H9 (cell line): ENCODE data around the gene RAB3IL1. TPM values are rescaled to one million over a fixed set of nuclear protein-coding genes. Genes with fewer than 3 reads are reported as not detected.
A peak's percentile ranks its signal among the peaks of the same experiment; 100 is the strongest.

ENCODE experiments used
- DNase-seq: peaks from one replicate; pipeline ENCODE4 v3.0.0-alpha.2; 2017
- H2AFZ ChIP-seq: one replicate; pipeline ENCODE4 v1.6.1; 2013; ENCODE audit warnings: mild to moderate bottlenecking, low read length, control low read depth, moderate library complexity
- H2AK5ac ChIP-seq: 2 replicates; pipeline ENCODE4 v1.6.1; 2013; ENCODE audit warnings: low read length, control low read depth, mixed read lengths; ENCODE audit not compliant: insufficient read length
- H2BK120ac ChIP-seq: one replicate; pipeline ENCODE4 v1.6.1; 2013; ENCODE audit warnings: low read depth, mild to moderate bottlenecking, low read length, control low read depth, inconsistent platforms; ENCODE audit not compliant: poor library complexity, severe bottlenecking
- H2BK12ac ChIP-seq: 2 replicates; pipeline ENCODE4 v1.6.1; 2013; ENCODE audit warnings: low read length, control low read depth, mixed read lengths, low read depth; ENCODE audit not compliant: insufficient read length
- H2BK15ac ChIP-seq: 2 replicates; pipeline ENCODE4 v1.6.1; 2013; ENCODE audit warnings: low read depth, low read length, control low read depth
- H2BK20ac ChIP-seq: one replicate; pipeline ENCODE4 v1.6.1; 2013; ENCODE audit warnings: low read depth, mild to moderate bottlenecking, low read length, control low read depth, inconsistent platforms; ENCODE audit not compliant: poor library complexity, severe bottlenecking
- H2BK5ac ChIP-seq: 2 replicates; pipeline ENCODE4 v1.6.1; 2013; ENCODE audit warnings: low read length, control low read depth, mixed read lengths; ENCODE audit not compliant: insufficient read length
- H3K14ac ChIP-seq: 2 replicates; pipeline ENCODE4 v1.6.1; 2013; ENCODE audit warnings: low read length, control low read depth; ENCODE audit not compliant: insufficient read depth
- H3K18ac ChIP-seq: 2 replicates; pipeline ENCODE4 v1.6.1; 2013; ENCODE audit warnings: low read depth, mild to moderate bottlenecking, mixed read lengths, low read length, control low read depth; ENCODE audit not compliant: insufficient read length
- H3K23ac ChIP-seq: 2 replicates; pipeline ENCODE4 v1.6.1; 2013; ENCODE audit warnings: low read length, control low read depth, mixed read lengths, low read depth; ENCODE audit not compliant: insufficient read length
- H3K23me2 ChIP-seq: 2 replicates; pipeline ENCODE4 v1.6.1; 2013; ENCODE audit warnings: low read depth, mild to moderate bottlenecking, mixed read lengths, low read length, control low read depth; ENCODE audit not compliant: insufficient read length, poor library complexity, severe bottlenecking
- H3K27ac ChIP-seq: 2 replicates; pipeline ENCODE4 v1.5.1; 2013; ENCODE audit warnings: low read length, control low read depth, mixed read lengths, low read depth; ENCODE audit not compliant: insufficient read length
- H3K27me3 ChIP-seq: 2 replicates; pipeline ENCODE4 v1.6.1; 2013; ENCODE audit warnings: low read length, control low read depth, inconsistent platforms; ENCODE audit not compliant: insufficient read depth
- H3K4ac ChIP-seq: 2 replicates; pipeline ENCODE4 v1.6.1; 2013; ENCODE audit warnings: low read depth, mild to moderate bottlenecking, control low read depth, inconsistent platforms, low read length, moderate library complexity
- H3K4me1 ChIP-seq: 2 replicates; pipeline ENCODE4 v1.6.1; 2013; ENCODE audit warnings: low read length, control low read depth, inconsistent platforms; ENCODE audit not compliant: insufficient read depth
- H3K4me2 ChIP-seq: 2 replicates; pipeline ENCODE4 v1.6.1; 2013; ENCODE audit warnings: low read length, control low read depth, mixed read lengths; ENCODE audit not compliant: insufficient read length, insufficient read depth
- H3K56ac ChIP-seq: 2 replicates; pipeline ENCODE4 v1.6.1; 2013; ENCODE audit warnings: low read depth, mild to moderate bottlenecking, mixed read lengths, low read length, control low read depth; ENCODE audit not compliant: insufficient read length
- H3K79me1 ChIP-seq: 2 replicates; pipeline ENCODE4 v1.6.1; 2013; ENCODE audit warnings: low read depth, mild to moderate bottlenecking, moderate library complexity, low read length, control low read depth, inconsistent platforms; ENCODE audit not compliant: insufficient read depth, poor library complexity, severe bottlenecking
- H3K79me2 ChIP-seq: 2 replicates; pipeline ENCODE4 v1.6.1; 2013; ENCODE audit warnings: low read length, control low read depth, inconsistent platforms; ENCODE audit not compliant: insufficient read depth
- H3K9ac ChIP-seq: 2 replicates; pipeline ENCODE4 v1.6.1; 2013; ENCODE audit warnings: low read length, control low read depth, mixed read lengths; ENCODE audit not compliant: insufficient read length; ENCODE audit errors: extremely low read depth
- H3K9me3 ChIP-seq: one replicate; pipeline ENCODE4 v1.6.1; 2013; ENCODE audit warnings: low read depth, low read length, inconsistent platforms; ENCODE audit not compliant: control insufficient read depth
- H3T11ph ChIP-seq: one replicate; pipeline ENCODE4 v1.6.1; 2013; ENCODE audit warnings: mild to moderate bottlenecking, low read length, control low read depth, inconsistent platforms
- H4K20me1 ChIP-seq: one replicate; pipeline ENCODE4 v1.6.1; 2013; ENCODE audit not compliant: control insufficient read depth, insufficient read length, insufficient read depth
- H4K5ac ChIP-seq: 2 replicates; pipeline ENCODE4 v1.6.1; 2013; ENCODE audit warnings: low read depth, mild to moderate bottlenecking, mixed read lengths, low read length, control low read depth; ENCODE audit not compliant: insufficient read length
- H4K8ac ChIP-seq: replicated peaks from 2 replicates; pipeline ENCODE4 v1.6.1; 2013; ENCODE audit warnings: low read length, control low read depth, mixed read lengths, low read depth; ENCODE audit not compliant: insufficient read length
- H4K91ac ChIP-seq: 2 replicates; pipeline ENCODE4 v1.6.1; 2013; ENCODE audit warnings: low read depth, mild to moderate bottlenecking, moderate library complexity, mixed read lengths, low read length, control low read depth; ENCODE audit not compliant: insufficient read length
- H3K27ac Mint-ChIP-seq, 3 experiments: 2 replicates in 2 of 3; 3 replicates in 1 of 3; pipeline ENCODE4 v1.8.0; 2020 to 2021; ENCODE audit warnings: mixed read lengths in 3 of 3, mild to moderate bottlenecking in 1 of 3, moderate library complexity in 1 of 3
- H3K27me3 Mint-ChIP-seq: 2 replicates; pipeline ENCODE4 v1.8.0; 2021; ENCODE audit warnings: low read depth, mild to moderate bottlenecking, moderate library complexity, mixed read lengths
- H3K36me3 Mint-ChIP-seq, 3 experiments: 2 replicates in 2 of 3; 3 replicates in 1 of 3; pipeline ENCODE4 v1.8.0; 2020 to 2021; ENCODE audit warnings: low read depth in 3 of 3, mixed read lengths in 3 of 3; ENCODE audit not compliant: insufficient read depth in 1 of 3
- H3K4me1 Mint-ChIP-seq, 2 experiments: 2 replicates each; pipeline ENCODE4 v1.8.0; 2020; ENCODE audit warnings: mixed read lengths in 2 of 2
- H3K4me3 Mint-ChIP-seq, 2 experiments: 2 replicates in 1 of 2; 3 replicates in 1 of 2; pipeline ENCODE4 v1.8.0; 2020 to 2021; ENCODE audit warnings: mild to moderate bottlenecking in 2 of 2, mixed read lengths in 2 of 2, moderate library complexity in 1 of 2
- H3K9me3 Mint-ChIP-seq, 2 experiments: 2 replicates in 1 of 2; 3 replicates in 1 of 2; pipeline ENCODE4 v1.8.0; 2020; ENCODE audit warnings: mild to moderate bottlenecking in 2 of 2, mixed read lengths in 2 of 2, moderate library complexity in 1 of 2
- WGBS: extraction: QIAGEN DNeasy Blood & Tissue Kit; methylation state at CpG from one replicate; pipeline ENCODE4 v1.1.7; 2013; ENCODE audit warnings: missing lambda C conversion rate, low lambda C conversion rate, mixed read lengths; ENCODE audit not compliant: insufficient read length; ENCODE audit errors: extremely low coverage; 5-methylcytosine and 5-hydroxymethylcytosine counted together
- total RNA-seq: library from RNA; stranded (reverse); gene quantifications from 2 replicates; pipeline ENCODE4 v1.2.1, GENCODE V29; 2021
- TF ChIP-seq, protein P1 (sequence below): fragments of 200-600 bp; sonication (generic); conservative IDR thresholded peaks from 3 replicates; pipeline ENCODE4 v1.8.0; 2021; ENCODE audit warnings: antibody characterized with exemption, mild to moderate bottlenecking

The RAB3IL1 gene
- total RNA-seq, 1 experiment from 2014 or later = 2.4 TPM

DNA sequence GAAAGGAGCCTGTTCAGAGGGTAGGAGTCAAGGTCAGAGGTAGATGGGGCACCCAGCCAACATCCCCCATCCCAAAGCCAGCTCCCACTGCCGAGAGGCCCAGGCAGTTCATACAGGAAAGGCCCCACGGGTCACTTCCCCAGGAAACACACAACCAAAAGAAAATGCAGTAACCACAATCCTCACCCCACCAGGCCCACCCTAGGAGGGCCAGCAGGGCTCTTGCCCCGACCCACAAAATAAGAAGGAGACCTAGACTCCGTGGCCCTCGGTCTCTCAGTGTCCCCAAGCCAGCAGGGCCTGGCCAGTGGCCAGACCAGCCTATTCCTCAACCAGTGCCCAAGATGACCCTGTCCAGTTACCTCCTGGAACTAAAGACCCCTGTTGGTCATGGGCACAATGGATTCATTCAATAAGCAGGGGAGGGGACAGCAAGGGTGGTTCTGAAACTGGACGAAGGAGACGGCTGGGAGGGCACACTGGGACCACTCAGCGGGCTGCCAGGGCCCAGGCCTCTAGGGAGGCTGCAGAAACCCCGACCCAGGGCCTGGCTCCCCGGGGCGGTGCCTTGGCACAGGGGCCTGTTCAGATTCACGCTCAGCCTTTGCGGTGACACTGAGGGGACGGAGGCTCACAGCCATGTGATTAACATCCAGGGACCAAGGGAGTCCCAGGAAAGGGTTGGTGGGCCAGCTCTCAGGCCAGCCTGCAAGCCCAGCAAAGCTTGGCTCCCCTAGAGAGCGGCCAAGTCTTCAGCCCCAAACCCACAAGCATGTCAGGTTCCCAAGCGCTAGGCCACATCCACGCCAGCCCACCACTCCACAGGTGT, 5.5 kb downstream of the RAB3IL1 start:
- H3K79me2 ChIP-seq = no peaks in the 10 kb centered on the region
- Mint-ChIP-seq H3K36me3 (no peaks in the 10 kb centered on the region), H3K27me3 (peaks cover 27% of the 10 kb centered on the region), H3K9me3 (no peaks in the 10 kb centered on the region), H3K4me3 (no peak overlapping the region), H3K27ac (peak overlapping the region in 1 of 3 experiments; percentile 11; a peak in 2 of 7 replicates), H3K4me1 (peaks cover 7 to 25% of the 10 kb centered on the region in 2 experiments)
- no peaks in the 10 kb centered on the region for H3K79me1 ChIP-seq
- H3K23ac ChIP-seq = no peak overlapping the region
- no peak overlapping the region for H2BK20ac ChIP-seq
- no peak overlapping the region for H3K56ac ChIP-seq
- H3K4me2 ChIP-seq = no peak overlapping the region
- H3K9ac ChIP-seq = no peak overlapping the region
- H2BK12ac ChIP-seq = no peak overlapping the region
- no peak overlapping the region for H4K8ac ChIP-seq
- no CpG with 5 or more reads among the region's 17 CpGs for WGBS
- H3K4me1 ChIP-seq = no peaks in the 10 kb centered on the region; the same call in 1 of the 2 replicates
- peaks cover 1% of the 10 kb centered on the region for H3K23me2 ChIP-seq
- H2AFZ ChIP-seq = no peak overlapping the region
- DNase-seq = no peak
- no peak overlapping the region for H3K27ac ChIP-seq
- TF ChIP-seq, protein P1, sequence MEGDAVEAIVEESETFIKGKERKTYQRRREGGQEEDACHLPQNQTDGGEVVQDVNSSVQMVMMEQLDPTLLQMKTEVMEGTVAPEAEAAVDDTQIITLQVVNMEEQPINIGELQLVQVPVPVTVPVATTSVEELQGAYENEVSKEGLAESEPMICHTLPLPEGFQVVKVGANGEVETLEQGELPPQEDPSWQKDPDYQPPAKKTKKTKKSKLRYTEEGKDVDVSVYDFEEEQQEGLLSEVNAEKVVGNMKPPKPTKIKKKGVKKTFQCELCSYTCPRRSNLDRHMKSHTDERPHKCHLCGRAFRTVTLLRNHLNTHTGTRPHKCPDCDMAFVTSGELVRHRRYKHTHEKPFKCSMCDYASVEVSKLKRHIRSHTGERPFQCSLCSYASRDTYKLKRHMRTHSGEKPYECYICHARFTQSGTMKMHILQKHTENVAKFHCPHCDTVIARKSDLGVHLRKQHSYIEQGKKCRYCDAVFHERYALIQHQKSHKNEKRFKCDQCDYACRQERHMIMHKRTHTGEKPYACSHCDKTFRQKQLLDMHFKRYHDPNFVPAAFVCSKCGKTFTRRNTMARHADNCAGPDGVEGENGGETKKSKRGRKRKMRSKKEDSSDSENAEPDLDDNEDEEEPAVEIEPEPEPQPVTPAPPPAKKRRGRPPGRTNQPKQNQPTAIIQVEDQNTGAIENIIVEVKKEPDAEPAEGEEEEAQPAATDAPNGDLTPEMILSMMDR = no peak
- H3K4ac ChIP-seq = no peak overlapping the region
- no peak overlapping the region for H2BK120ac ChIP-seq
- no peak overlapping the region for H2AK5ac ChIP-seq
- no peak overlapping the region for H3K18ac ChIP-seq
- no peak overlapping the region for H3T11ph ChIP-seq
- H4K20me1 ChIP-seq = no peaks in the 10 kb centered on the region
- H2BK15ac ChIP-seq = no peak overlapping the region
- H3K27me3 ChIP-seq = no peaks in the 10 kb centered on the region; the same call in 1 of the 2 replicates
- no peaks in the 10 kb centered on the region for H3K9me3 ChIP-seq
- H3K14ac ChIP-seq = no peak overlapping the region; the same call in 1 of the 2 replicates
- no peak overlapping the region for H4K5ac ChIP-seq
- no peak overlapping the region for H2BK5ac ChIP-seq
- no peak overlapping the region for H4K91ac ChIP-seq
